Fibroblast of skin of left biceps (primary cell): ENCODE results near the gene SPAG4.

Source experiments
- DNase-seq, 2 experiments: peaks; one replicate each; pipeline ENCODE4 v3.0.0-alpha.2; 2013; ENCODE audit warnings: low read depth in 2 of 2

SPAG4 gene

GRCh38 chr20:35657271-35657670 is 41.6 kb downstream of the SPAG4 start:
- DNase-seq, result no peak

- no peak for DNase-seq
Measured at GRCh38 chr20:35660122-35660937, 44.7 kb downstream of the SPAG4 start.

GRCh38 chr20:35661053-35661452 is 45.4 kb downstream of the SPAG4 start:
- no peak for DNase-seq

GRCh38 chr20:35661908-35662307 is 46.3 kb downstream of the SPAG4 start:
- no peak for DNase-seq

- DNase-seq, result no peak
Measured at GRCh38 chr20:35662551-35662950, 46.9 kb downstream of the SPAG4 start.

- DNase-seq, result peak in 1 of 2 experiments; percentile 4
Measured at GRCh38 chr20:35663516-35664465, 48.2 kb downstream of the SPAG4 start.

GRCh38 chr20:35664466-35665206 is 49.0 kb downstream of the SPAG4 start, which contains the start of the genes CPNE1 and RBM12:
Gene CPNE1, minus strand, starts transcription at chr20:35664900. Its CDS starts 31,977 bp downstream, at chr20:35632923.
Gene RBM12, minus strand, starts transcription at chr20:35664900. Its CDS starts 9,578 bp downstream, at chr20:35655322.
- DNase-seq, result peak; percentile 69 to 73

GRCh38 chr20:35665949-35666288 is 50.3 kb downstream of the SPAG4 start:
- no peak for DNase-seq

- no peak for DNase-seq
Measured at GRCh38 chr20:35669221-35669620, 53.6 kb downstream of the SPAG4 start.

GRCh38 chr20:35669681-35670080 is 54.1 kb downstream of the SPAG4 start:
- no peak for DNase-seq
